Spleen (tissue), 11 donors: ENCODE measurements around the gene RGS8. TPM values are rescaled to one million over a fixed set of nuclear protein-coding genes. Genes with fewer than 3 reads are reported as not detected.
A peak's percentile ranks its signal among the peaks of the same experiment; 100 is the strongest.

Experiments
- DNase-seq: peaks from one replicate; pipeline ENCODE4 v3.0.0-alpha.2; 2020
- H3K27ac ChIP-seq, 8 donors: fragments of 200-600 bp; sonication (generic) in 7 of 8; 1 replicate in 4 of 8; 2 replicates in 4 of 8; pipeline versions ENCODE4 v1.5.0 to v1.8.0; 2016 to 2021; ENCODE audit warnings: inconsistent platforms in 4 of 8, mild to moderate bottlenecking in 4 of 8, moderate library complexity in 1 of 8
- H3K27me3 ChIP-seq, 7 donors: fragments of 200-600 bp; sonication (generic) in 6 of 7; replicated peaks in 1 of 7; 1 replicate in 4 of 7; 2 replicates in 3 of 7; pipeline versions ENCODE4 v1.5.0 to v1.8.0; 2016 to 2021; ENCODE audit warnings: inconsistent platforms in 3 of 7, mild to moderate bottlenecking in 1 of 7
- H3K36me3 ChIP-seq, 6 donors: fragments of 200-600 bp; sonication (generic) in 5 of 6; 1 replicate in 4 of 6; 2 replicates in 2 of 6; pipeline versions ENCODE4 v1.5.0 to v1.8.0; 2016 to 2021; ENCODE audit warnings: inconsistent platforms in 2 of 6
- H3K4me1 ChIP-seq, 6 donors: fragments of 200-600 bp; sonication (generic) in 5 of 6; 1 replicate in 3 of 6; 2 replicates in 3 of 6; pipeline versions ENCODE4 v1.5.0 to v1.8.0; 2016 to 2021; ENCODE audit warnings: inconsistent platforms in 3 of 6
- H3K4me3 ChIP-seq, 8 donors: fragments of 200-600 bp; sonication (generic) in 7 of 8; 1 replicate in 4 of 8; 2 replicates in 4 of 8; pipeline versions ENCODE4 v1.5.0 to v1.8.0; 2016 to 2021; ENCODE audit warnings: inconsistent platforms in 4 of 8, mild to moderate bottlenecking in 4 of 8, moderate library complexity in 2 of 8
- H3K9me3 ChIP-seq, 8 donors: fragments of 200-600 bp; sonication (generic) in 7 of 8; 1 replicate in 4 of 8; 2 replicates in 4 of 8; pipeline versions ENCODE4 v1.5.0 to v1.8.0; 2016 to 2021; ENCODE audit warnings: inconsistent platforms in 4 of 8
- POLR2A ChIP-seq, 3 donors: fragments of 450-650 bp; IDR thresholded peaks; one replicate each; pipeline ENCODE4 v1.5.1; 2017; ENCODE audit warnings: antibody characterized with exemption in 3 of 3, mild to moderate bottlenecking in 1 of 3
- POLR2AphosphoS5 ChIP-seq, 3 donors: sonication (generic); formaldehyde crosslinking; IDR thresholded peaks; one replicate each; pipeline ENCODE4 v1.5.1; 2017; ENCODE audit warnings: antibody characterized with exemption in 3 of 3
- WGBS, 5 donors: extraction: QIAGEN DNeasy Blood & Tissue Kit in 3 of 5; methylation state at CpG; one replicate each; pipeline versions ENCODE4 v1.1.5 to v1.1.7; 2013 to 2018; 5-methylcytosine and 5-hydroxymethylcytosine counted together
- intact Hi-C: fragments of 100-400 bp; cut with DNase I; formaldehyde crosslinking; loops from one replicate; pipeline ENCODE4 v1.15.0; 2023; ENCODE audit warnings: low total_unique reads
- polyA plus RNA-seq, 3 donors: library from polyadenylated mRNA; stranded (reverse); fragments of 200-250 nt; gene quantifications; one replicate each; pipeline ENCODE4 v1.2.1, GENCODE V29; 2013
- total RNA-seq, 7 donors: library from RNA; depleted of rRNA in 3 of 7; stranded (reverse); fragments of >200 nt in 3 of 7; fragmentation: NEBNext Ultra II Directional in 4 of 7; extraction: Animal tissue kit (Norgen Biotek cat#: 25700) in 4 of 7; gene quantifications; one replicate each; pipeline versions ENCODE4 v1.1.0 to v1.2.1, GENCODE V29; 2016 to 2021
- TF ChIP-seq, protein P1 (sequence below), 11 experiments: fragments of 200-600 bp in 7 of 11; fragments of 450-650 bp in 4 of 11; sonication (generic) in 4 of 11; IDR thresholded peaks in 8 of 11; conservative IDR thresholded peaks in 3 of 11; 1 replicate in 7 of 11; 2 replicates in 4 of 11; pipeline versions ENCODE4 v1.4.0 to v1.8.0; 2016 to 2021; ENCODE audit warnings: antibody characterized with exemption in 11 of 11, inconsistent platforms in 4 of 11, mild to moderate bottlenecking in 1 of 11
- donor health status: healthy with polysubstance abuse.
- donor health status: DM: no; HTN: no; CAD: no; lungs with moderate emphysema.
- donor health status: DM: no; HTN: no; CAD: no.
- donor health status: Bipolar disorder and iron deficiency.
- donor health status: healthy.
- donor health status: DM: no; HTN: no; CAD: no.
- donor health status: DM: yes; HTN: yes; CAD: no.

The RGS8 gene
- total and polyA plus RNA-seq, 10 donors, result 0.09 to 0.11 TPM; not detected in 8

DNA sequence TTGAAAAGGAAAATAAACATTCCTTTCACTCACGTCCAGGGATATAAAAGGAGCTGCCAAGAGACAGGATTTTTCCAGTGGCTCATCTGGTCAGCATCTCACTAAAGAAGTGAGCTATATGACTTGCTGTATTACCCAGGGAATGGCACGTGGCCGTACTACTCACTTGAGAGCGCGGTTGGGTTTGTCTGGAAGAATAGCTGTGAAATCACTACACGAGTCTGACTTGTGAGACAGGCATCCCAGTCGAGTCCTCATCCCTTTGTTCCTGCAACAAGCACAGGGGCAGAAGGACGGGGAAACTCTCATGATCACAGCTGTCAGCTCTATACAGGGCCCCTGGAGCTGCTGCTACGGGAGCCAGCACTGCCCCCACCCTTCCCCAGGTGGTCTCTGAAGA, 17.7 kb downstream of the RGS8 start:
- no peak for TF ChIP-seq POLR2A (IDR thresholded peaks at IDR 0.05)
- TF ChIP-seq POLR2AphosphoS5 (IDR thresholded peaks at IDR 0.05), result no peak
- TF ChIP-seq, protein P1, sequence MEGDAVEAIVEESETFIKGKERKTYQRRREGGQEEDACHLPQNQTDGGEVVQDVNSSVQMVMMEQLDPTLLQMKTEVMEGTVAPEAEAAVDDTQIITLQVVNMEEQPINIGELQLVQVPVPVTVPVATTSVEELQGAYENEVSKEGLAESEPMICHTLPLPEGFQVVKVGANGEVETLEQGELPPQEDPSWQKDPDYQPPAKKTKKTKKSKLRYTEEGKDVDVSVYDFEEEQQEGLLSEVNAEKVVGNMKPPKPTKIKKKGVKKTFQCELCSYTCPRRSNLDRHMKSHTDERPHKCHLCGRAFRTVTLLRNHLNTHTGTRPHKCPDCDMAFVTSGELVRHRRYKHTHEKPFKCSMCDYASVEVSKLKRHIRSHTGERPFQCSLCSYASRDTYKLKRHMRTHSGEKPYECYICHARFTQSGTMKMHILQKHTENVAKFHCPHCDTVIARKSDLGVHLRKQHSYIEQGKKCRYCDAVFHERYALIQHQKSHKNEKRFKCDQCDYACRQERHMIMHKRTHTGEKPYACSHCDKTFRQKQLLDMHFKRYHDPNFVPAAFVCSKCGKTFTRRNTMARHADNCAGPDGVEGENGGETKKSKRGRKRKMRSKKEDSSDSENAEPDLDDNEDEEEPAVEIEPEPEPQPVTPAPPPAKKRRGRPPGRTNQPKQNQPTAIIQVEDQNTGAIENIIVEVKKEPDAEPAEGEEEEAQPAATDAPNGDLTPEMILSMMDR (IDR thresholded peaks at IDR 0.05 in 8 of 11, conservative IDR thresholded peaks at IDR 0.05 in 3 of 11), result no peak
- Histone ChIP-seq H3K4me3 (no peak overlapping the region), H3K4me1 (peaks cover 0 to 11% (median 3%) of the 10 kb centered on the region in 6 donors), H3K27ac (no peak overlapping the region), H3K27me3 (peaks cover 0 to 3% (median 0%) of the 10 kb centered on the region in 7 donors), H3K36me3 (no peaks in the 10 kb centered on the region), H3K9me3 (no peaks in the 10 kb centered on the region)
- intact Hi-C loops, result no loop called here
- 71 to 86% (median 76%) methylated on average over 9 of the region's 9 CpGs for WGBS, 5 donors
- DNase-seq, result no peak

DNA sequence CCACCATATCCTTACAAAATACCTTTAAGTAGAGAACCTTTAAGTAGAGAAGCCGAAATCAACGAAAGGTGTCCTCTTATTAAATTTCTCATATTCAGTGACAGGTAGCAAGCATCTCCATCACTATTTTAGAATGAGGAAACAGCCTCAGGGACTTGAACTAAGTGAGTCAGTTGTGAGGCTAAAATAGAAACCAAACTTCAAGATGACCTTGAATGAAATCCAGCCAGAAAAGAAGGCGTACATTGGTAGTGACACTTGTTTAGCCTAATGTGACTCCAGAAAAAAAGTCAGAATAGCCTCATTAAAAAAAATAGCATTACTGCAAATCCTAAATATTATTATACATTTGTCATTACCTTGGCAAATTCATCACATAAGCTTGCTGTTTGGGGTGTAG, 20.1 kb downstream of the RGS8 start:
- intact Hi-C loops, result no loop called here
- TF ChIP-seq, protein P1 (IDR thresholded peaks at IDR 0.05 in 8 of 11, conservative IDR thresholded peaks at IDR 0.05 in 3 of 11), result no peak
- no peak for TF ChIP-seq POLR2A (IDR thresholded peaks at IDR 0.05)
- no peak for TF ChIP-seq POLR2AphosphoS5 (IDR thresholded peaks at IDR 0.05)

GRCh38 chr1:182662956-182663355, 21.4 kb downstream of the RGS8 start:
- peaks cover 0 to 11% (median 3%) of the 10 kb centered on the region in 6 donors for H3K4me1 ChIP-seq
- TF ChIP-seq POLR2A (IDR thresholded peaks at IDR 0.05) (no peak), POLR2AphosphoS5 (IDR thresholded peaks at IDR 0.05) (no peak)
- TF ChIP-seq, protein P1 (IDR thresholded peaks at IDR 0.05 in 8 of 11, conservative IDR thresholded peaks at IDR 0.05 in 3 of 11), result no peak
- WGBS, 5 donors, result 82 to 93% (median 87%) methylated on average over 3 of the region's 3 CpGs
- intact Hi-C loops, result no loop called here
- no peak for DNase-seq
- H3K36me3 ChIP-seq, result no peaks in the 10 kb centered on the region
- H3K9me3 ChIP-seq, result no peaks in the 10 kb centered on the region
- H3K27ac ChIP-seq, result no peak overlapping the region
- H3K4me3 ChIP-seq, result no peak overlapping the region
- no peaks in the 10 kb centered on the region for H3K27me3 ChIP-seq

More for the DNA sequence above, 20.1 kb downstream of the RGS8 start:
- peaks cover 0 to 11% (median 3%) of the 10 kb centered on the region in 6 donors for H3K4me1 ChIP-seq
- no peak for DNase-seq
- no peak overlapping the region for H3K4me3 ChIP-seq
- 68 to 73% (median 70%) methylated on average over 3 of the region's 3 CpGs for WGBS, 5 donors
- H3K27me3 ChIP-seq, result no peaks in the 10 kb centered on the region
- H3K36me3 ChIP-seq, result no peaks in the 10 kb centered on the region
- H3K9me3 ChIP-seq, result no peaks in the 10 kb centered on the region
- peak overlapping the region in 3 of 8 donors; percentile 22 to 49 (median 48) for H3K27ac ChIP-seq

DNA sequence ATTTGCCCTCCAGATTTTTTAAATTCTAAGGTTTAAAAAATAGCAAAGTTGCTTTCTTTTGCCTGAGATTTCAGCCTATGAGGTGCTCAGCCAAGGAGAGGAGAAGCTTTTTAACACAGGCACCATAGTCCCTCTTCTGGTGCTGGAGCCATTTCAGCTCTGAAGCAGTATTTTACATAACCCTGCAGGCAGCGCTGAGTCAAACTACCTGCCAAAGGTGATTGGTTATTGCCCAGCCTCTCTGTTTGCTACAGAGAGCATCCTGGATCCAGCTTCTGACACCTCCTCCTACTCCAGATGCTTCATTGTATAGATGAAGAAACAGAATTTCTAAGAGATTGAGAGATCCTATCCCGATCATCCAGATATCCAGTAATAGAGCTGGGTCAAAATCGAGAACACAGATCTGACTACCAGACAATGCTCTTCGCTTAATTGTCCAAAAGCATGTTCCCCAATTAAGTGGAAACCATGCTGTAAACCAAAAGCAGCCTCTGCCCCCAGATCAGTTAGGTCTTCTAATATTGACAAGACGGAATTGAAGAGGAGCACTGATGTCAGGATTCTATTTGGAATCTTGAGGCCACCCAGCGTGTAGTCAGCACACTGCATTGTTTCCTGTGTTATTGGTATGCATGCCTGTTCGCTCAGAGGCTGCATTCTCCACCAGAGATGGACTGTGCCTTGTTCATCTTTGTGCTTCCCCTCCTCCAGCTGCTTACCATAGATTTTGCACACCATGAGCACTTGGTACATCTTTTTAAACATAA, 22.1 kb downstream of the RGS8 start:
- intact Hi-C loops, result no loop called here
- no peaks in the 10 kb centered on the region for H3K27me3 ChIP-seq

More for the DNA sequence above, 22.1 kb downstream of the RGS8 start:
- H3K36me3 ChIP-seq, result no peaks in the 10 kb centered on the region
- no peak overlapping the region for H3K27ac ChIP-seq
- H3K4me1 ChIP-seq, result peaks cover 0 to 11% (median 3%) of the 10 kb centered on the region in 6 donors
- no peak overlapping the region for H3K4me3 ChIP-seq
- TF ChIP-seq POLR2AphosphoS5 (IDR thresholded peaks at IDR 0.05) (no peak), POLR2A (IDR thresholded peaks at IDR 0.05) (no peak)
- TF ChIP-seq, protein P1 (IDR thresholded peaks at IDR 0.05 in 8 of 11, conservative IDR thresholded peaks at IDR 0.05 in 3 of 11), result no peak
- no peak for DNase-seq
- 72 to 85% (median 83%) methylated on average over 7 of the region's 7 CpGs for WGBS, 5 donors
- no peaks in the 10 kb centered on the region for H3K9me3 ChIP-seq
